K562 (cell line): ENCODE measurements around the gene GRHL3.

Experiments
- CTCF ChIP-seq, 3 experiments: IDR thresholded peaks in 2 of 3; conservative IDR thresholded peaks in 1 of 3; 2 replicates each; pipeline ENCODE4 v1.5.1; 2011 to 2012; ENCODE audit warnings: low read length in 3 of 3, mild to moderate bottlenecking in 3 of 3, control low read depth in 2 of 3, improper control_type of control experiment in 1 of 3, inconsistent platforms in 1 of 3, low read depth in 1 of 3, mixed read lengths in 1 of 3, moderate library complexity in 1 of 3; ENCODE audit not compliant: insufficient read depth in 2 of 3
- FOXA1 ChIP-seq: fragments of 450-650 bp; IDR thresholded peaks from 2 replicates; pipeline ENCODE4 v1.6.1; 2016; ENCODE audit warnings: mild to moderate bottlenecking, borderline replicate concordance
- JUND ChIP-seq, 2 experiments: IDR thresholded peaks; 2 replicates in 1 of 2; 3 replicates in 1 of 2; pipeline ENCODE4 v1.6.1; 2011; ENCODE audit warnings: borderline replicate concordance in 2 of 2, low read depth in 2 of 2, low read length in 2 of 2, improper control_type of control experiment in 1 of 2, missing biosample characterization in 1 of 2, missing genetic modification characterization in 1 of 2, missing genetic modification reagents in 1 of 2
- MCM2 ChIP-seq: fragments of 450-650 bp; IDR thresholded peaks from 2 replicates; pipeline ENCODE4 v1.6.1; 2017; ENCODE audit warnings: low read depth, mild to moderate bottlenecking
- MYC ChIP-seq, 2 experiments: fragments of 250-450 bp in 1 of 2; sonication (Bioruptor Pico) in 1 of 2; IDR thresholded peaks; 2 replicates each; pipeline versions ENCODE4 v1.5.1 to v1.6.1; 2012 to 2021; ENCODE audit warnings: low read depth in 2 of 2, borderline replicate concordance in 1 of 2, improper control_type of control experiment in 1 of 2, low read length in 1 of 2, mild to moderate bottlenecking in 1 of 2, moderate library complexity in 1 of 2
- NRF1 ChIP-seq, 2 experiments: fragments of 450-650 bp; IDR thresholded peaks in 1 of 2; conservative IDR thresholded peaks in 1 of 2; 2 replicates each; pipeline ENCODE4 v1.6.1; 2014; ENCODE audit warnings: mild to moderate bottlenecking in 2 of 2
- SP2 ChIP-seq: IDR thresholded peaks from 2 replicates; pipeline ENCODE4 v1.6.1; 2011; ENCODE audit warnings: mild to moderate bottlenecking, low read depth, low read length, moderate library complexity; ENCODE audit not compliant: poor library complexity, severe bottlenecking; ENCODE audit errors: extremely low read depth
- SREBF2 ChIP-seq: sonication (generic); formaldehyde crosslinking; IDR thresholded peaks from 2 replicates; pipeline ENCODE4 v1.4.0; 2020; ENCODE audit warnings: mild to moderate bottlenecking, missing genetic modification reagents
- ZBTB7A ChIP-seq: IDR thresholded peaks from 2 replicates; pipeline ENCODE4 v1.6.1; 2011; ENCODE audit warnings: low read depth, mild to moderate bottlenecking, low read length, moderate library complexity, borderline replicate concordance; ENCODE audit not compliant: control insufficient read depth
- ZNF277 ChIP-seq: fragments of 250-450 bp; sonication (Bioruptor Pico); IDR thresholded peaks from 2 replicates; pipeline ENCODE4 v1.8.0; 2022; ENCODE audit warnings: inconsistent platforms, mild to moderate bottlenecking, moderate library complexity, borderline replicate concordance
- TF ChIP-seq, protein P1 (sequence below): fragments of 450-650 bp; IDR thresholded peaks from 2 replicates; pipeline ENCODE4 v1.6.1; 2017; ENCODE audit warnings: mild to moderate bottlenecking, moderate library complexity
- TF ChIP-seq, protein P2 (sequence below): sonication (generic); formaldehyde crosslinking; IDR thresholded peaks from 2 replicates; pipeline ENCODE4 v1.8.0; 2022; ENCODE audit warnings: mild to moderate bottlenecking, low read depth, missing genetic modification reagents

- TF ChIP-seq CTCF (IDR thresholded peaks at IDR 0.05 in 2 of 3, conservative IDR thresholded peaks at IDR 0.05 in 1 of 3; ENCODE audit: insufficient read depth in 2 of 3, low read depth in 1 of 3, low read length in 3 of 3) (no peak), NRF1 (conservative IDR thresholded peaks at IDR 0.05 in 1 of 2, IDR thresholded peaks at IDR 0.05 in 1 of 2) (no peak), SREBF2 (CRISPR knock-in tag) (no peak), JUND (IDR thresholded peaks at IDR 0.05; ENCODE audit: borderline replicate concordance, low read depth, low read length) (no peak), JUND (tag; IDR thresholded peaks at IDR 0.05; ENCODE audit: borderline replicate concordance, low read depth, low read length) (no peak), MYC (IDR thresholded peaks at IDR 0.05; ENCODE audit: low read depth, low read length) (no peak), MYC (CRISPR knock-in tag; IDR thresholded peaks at IDR 0.05; ENCODE audit: borderline replicate concordance, low read depth) (no peak), ZBTB7A (no peak), MCM2 (no peak), SP2 (no peak), ZNF277 (no peak), FOXA1 (no peak)
- TF ChIP-seq, protein P1, sequence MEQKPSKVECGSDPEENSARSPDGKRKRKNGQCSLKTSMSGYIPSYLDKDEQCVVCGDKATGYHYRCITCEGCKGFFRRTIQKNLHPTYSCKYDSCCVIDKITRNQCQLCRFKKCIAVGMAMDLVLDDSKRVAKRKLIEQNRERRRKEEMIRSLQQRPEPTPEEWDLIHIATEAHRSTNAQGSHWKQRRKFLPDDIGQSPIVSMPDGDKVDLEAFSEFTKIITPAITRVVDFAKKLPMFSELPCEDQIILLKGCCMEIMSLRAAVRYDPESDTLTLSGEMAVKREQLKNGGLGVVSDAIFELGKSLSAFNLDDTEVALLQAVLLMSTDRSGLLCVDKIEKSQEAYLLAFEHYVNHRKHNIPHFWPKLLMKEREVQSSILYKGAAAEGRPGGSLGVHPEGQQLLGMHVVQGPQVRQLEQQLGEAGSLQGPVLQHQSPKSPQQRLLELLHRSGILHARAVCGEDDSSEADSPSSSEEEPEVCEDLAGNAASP: no peak
- TF ChIP-seq, protein P2, sequence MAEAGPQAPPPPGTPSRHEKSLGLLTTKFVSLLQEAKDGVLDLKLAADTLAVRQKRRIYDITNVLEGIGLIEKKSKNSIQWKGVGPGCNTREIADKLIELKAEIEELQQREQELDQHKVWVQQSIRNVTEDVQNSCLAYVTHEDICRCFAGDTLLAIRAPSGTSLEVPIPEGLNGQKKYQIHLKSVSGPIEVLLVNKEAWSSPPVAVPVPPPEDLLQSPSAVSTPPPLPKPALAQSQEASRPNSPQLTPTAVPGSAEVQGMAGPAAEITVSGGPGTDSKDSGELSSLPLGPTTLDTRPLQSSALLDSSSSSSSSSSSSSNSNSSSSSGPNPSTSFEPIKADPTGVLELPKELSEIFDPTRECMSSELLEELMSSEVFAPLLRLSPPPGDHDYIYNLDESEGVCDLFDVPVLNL (CRISPR knock-in tag): no peak
Measured at GRCh38 chr1:24283326-24284155, 35.6 kb upstream of the GRHL3 start.
